ENCODE measurements around the gene METAP1. TPM values are rescaled to one million over a fixed set of nuclear protein-coding genes. Genes with fewer than 3 reads are reported as not detected.

The METAP1 gene
- total RNA-seq, 1 donor from 2014 or later, result 51.6 TPM

DNA sequence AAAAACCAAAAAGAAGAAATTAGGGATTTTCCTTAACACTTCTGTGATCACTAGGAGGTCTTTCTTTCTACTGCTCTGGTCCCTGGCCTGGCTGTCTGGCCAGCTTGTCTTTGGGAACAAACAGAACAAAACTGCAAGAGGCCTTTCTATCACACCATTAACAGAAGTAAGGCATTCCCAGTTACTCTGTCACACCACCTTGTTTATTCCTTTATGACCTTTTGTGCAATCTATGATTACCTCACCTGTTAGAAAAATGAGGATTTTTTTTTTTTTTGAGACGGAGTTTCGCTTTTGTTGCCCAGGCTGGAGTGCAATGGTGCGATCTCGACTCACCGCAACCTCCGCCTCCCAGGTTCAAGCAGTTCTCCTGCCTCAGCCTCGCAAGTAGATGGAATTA lies 3.0 kb downstream of the METAP1 start:
- Mint-ChIP-seq H3K27ac (no peak overlapping the region), H3K4me3 (no peak overlapping the region), H3K27me3 (ENCODE audit: low read depth) (no peaks in the 10 kb centered on the region), H3K36me3 (no peaks in the 10 kb centered on the region), H3K9me3 (no peaks in the 10 kb centered on the region), H3K4me1 (peaks cover 57% of the 10 kb centered on the region)
- no peak for DNase-seq (ENCODE audit: low spot score in 2 of 2, unreplicated experiment in 2 of 2)
- TF ChIP-seq CTCF (IDR thresholded peaks at IDR 0.05; ENCODE audit: unreplicated experiment), result no peak

- Mint-ChIP-seq H3K9me3 (no peaks in the 10 kb centered on the region), H3K36me3 (peaks cover under 1% of the 10 kb centered on the region), H3K4me3 (no peak overlapping the region), H3K4me1 (peaks cover 50% of the 10 kb centered on the region), H3K27me3 (ENCODE audit: low read depth) (no peaks in the 10 kb centered on the region), H3K27ac (peak overlapping the region; percentile 81)
- no peak for DNase-seq (ENCODE audit: low spot score in 2 of 2, unreplicated experiment in 2 of 2)
- no peak for TF ChIP-seq CTCF (IDR thresholded peaks at IDR 0.05; ENCODE audit: unreplicated experiment)
Measured at GRCh38 chr4:99002279-99002678, 6.8 kb downstream of the METAP1 start.

DNA sequence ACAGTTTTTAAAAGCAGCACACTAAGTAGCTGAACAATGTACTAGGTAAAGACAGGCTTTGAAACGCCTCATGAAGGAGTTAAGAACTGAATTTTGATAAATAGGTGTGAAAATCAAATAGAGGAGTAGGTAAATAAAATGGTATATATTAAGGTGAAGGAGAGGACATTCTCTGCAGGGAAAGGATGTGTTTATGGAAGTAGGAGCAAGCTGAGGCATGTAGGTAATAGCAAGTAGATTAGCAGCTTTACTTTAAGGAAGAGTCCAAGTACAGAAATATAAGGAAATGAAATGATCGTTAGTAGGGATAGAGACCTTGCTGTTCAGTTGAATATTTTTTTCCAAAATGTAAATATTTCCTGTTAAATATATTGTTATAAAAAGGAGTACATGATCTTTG lies 12.5 kb downstream of the METAP1 start:
- Mint-ChIP-seq H3K27ac (peak overlapping the region; percentile 21), H3K9me3 (peaks cover 24% of the 10 kb centered on the region), H3K27me3 (ENCODE audit: low read depth) (no peaks in the 10 kb centered on the region), H3K36me3 (peaks cover 34% of the 10 kb centered on the region), H3K4me3 (no peak overlapping the region), H3K4me1 (peaks cover 20% of the 10 kb centered on the region)
- no peak for TF ChIP-seq CTCF (IDR thresholded peaks at IDR 0.05; ENCODE audit: unreplicated experiment)
- DNase-seq (ENCODE audit: low spot score in 2 of 2, unreplicated experiment in 2 of 2), result no peak

- H3K9me3 Mint-ChIP-seq, result peaks cover 46% of the 10 kb centered on the region
- H3K4me3 Mint-ChIP-seq, result no peak overlapping the region
- no peak for TF ChIP-seq CTCF (IDR thresholded peaks at IDR 0.05; ENCODE audit: unreplicated experiment)
- H3K36me3 Mint-ChIP-seq, result peaks cover 58% of the 10 kb centered on the region
- peaks cover 16% of the 10 kb centered on the region for H3K4me1 Mint-ChIP-seq
- H3K27ac Mint-ChIP-seq, result no peak overlapping the region
- DNase-seq (ENCODE audit: low spot score in 2 of 2, unreplicated experiment in 2 of 2), result no peak
- no peaks in the 10 kb centered on the region for H3K27me3 Mint-ChIP-seq (ENCODE audit: low read depth)
Measured at GRCh38 chr4:99011910-99012309, 16.4 kb downstream of the METAP1 start.

- H3K36me3 Mint-ChIP-seq, result peaks cover 70% of the 10 kb centered on the region
- H3K4me1 Mint-ChIP-seq, result peaks cover 7% of the 10 kb centered on the region
- H3K9me3 Mint-ChIP-seq, result peaks cover 60% of the 10 kb centered on the region
- H3K27ac Mint-ChIP-seq, result no peak overlapping the region
- no peak for DNase-seq (ENCODE audit: low spot score in 2 of 2, unreplicated experiment in 2 of 2)
- H3K27me3 Mint-ChIP-seq (ENCODE audit: low read depth), result no peaks in the 10 kb centered on the region
- no peak for TF ChIP-seq CTCF (IDR thresholded peaks at IDR 0.05; ENCODE audit: unreplicated experiment)
- H3K4me3 Mint-ChIP-seq, result no peak overlapping the region
Measured at GRCh38 chr4:99013402-99013843, 17.9 kb downstream of the METAP1 start.
